C4-2B (cell line): ENCODE measurements around the gene PTBP3.

Experiments used
- H3K27ac ChIP-seq: fragments of 450-650 bp; 2 replicates; pipeline ENCODE4 v1.5.1; 2017
- CTCF ChIP-seq: fragments of 450-650 bp; conservative IDR thresholded peaks from 2 replicates; pipeline ENCODE4 v1.5.1; 2017; ENCODE audit warnings: mild to moderate bottlenecking
- ZFX ChIP-seq: fragments of 450-650 bp; IDR thresholded peaks from 2 replicates; pipeline ENCODE4 v1.6.1; 2017

PTBP3 gene

GRCh38 chr9:112232233-112232632, 101.2 kb downstream of the PTBP3 start:
- TF ChIP-seq ZFX (no peak), CTCF (no peak)
- no peak overlapping the region for H3K27ac ChIP-seq

GRCh38 chr9:112226091-112226490, 107.3 kb downstream of the PTBP3 start:
- TF ChIP-seq ZFX (no peak), CTCF (no peak)
- no peak overlapping the region for H3K27ac ChIP-seq

GRCh38 chr9:112224401-112225289, 108.8 kb downstream of the PTBP3 start:
- no peak overlapping the region for H3K27ac ChIP-seq
- TF ChIP-seq CTCF (no peak), ZFX (no peak)

GRCh38 chr9:112218908-112219307, 114.5 kb downstream of the PTBP3 start:
- no peak for TF ChIP-seq ZFX
- TF ChIP-seq CTCF, result no peak
- no peak overlapping the region for H3K27ac ChIP-seq

GRCh38 chr9:112212926-112213325, 120.5 kb downstream of the PTBP3 start:
- TF ChIP-seq CTCF (no peak), ZFX (no peak)
- H3K27ac ChIP-seq, result no peak overlapping the region

- TF ChIP-seq CTCF (no peak), ZFX (no peak)
These were observed 126.0 kb downstream of the PTBP3 start for GRCh38 chr9:112207451-112207850.

GRCh38 chr9:112203536-112203935, 129.9 kb downstream of the PTBP3 start:
- TF ChIP-seq ZFX, result no peak
- no peak for TF ChIP-seq CTCF
- H3K27ac ChIP-seq, result no peak overlapping the region

More at GRCh38 chr9:112207451-112207850, 126.0 kb downstream of the PTBP3 start:
- no peak overlapping the region for H3K27ac ChIP-seq
